ENCODE data around the gene HES7.
A peak's percentile ranks its signal among the peaks of the same experiment; 100 is the strongest.

Gene HES7

DNA sequence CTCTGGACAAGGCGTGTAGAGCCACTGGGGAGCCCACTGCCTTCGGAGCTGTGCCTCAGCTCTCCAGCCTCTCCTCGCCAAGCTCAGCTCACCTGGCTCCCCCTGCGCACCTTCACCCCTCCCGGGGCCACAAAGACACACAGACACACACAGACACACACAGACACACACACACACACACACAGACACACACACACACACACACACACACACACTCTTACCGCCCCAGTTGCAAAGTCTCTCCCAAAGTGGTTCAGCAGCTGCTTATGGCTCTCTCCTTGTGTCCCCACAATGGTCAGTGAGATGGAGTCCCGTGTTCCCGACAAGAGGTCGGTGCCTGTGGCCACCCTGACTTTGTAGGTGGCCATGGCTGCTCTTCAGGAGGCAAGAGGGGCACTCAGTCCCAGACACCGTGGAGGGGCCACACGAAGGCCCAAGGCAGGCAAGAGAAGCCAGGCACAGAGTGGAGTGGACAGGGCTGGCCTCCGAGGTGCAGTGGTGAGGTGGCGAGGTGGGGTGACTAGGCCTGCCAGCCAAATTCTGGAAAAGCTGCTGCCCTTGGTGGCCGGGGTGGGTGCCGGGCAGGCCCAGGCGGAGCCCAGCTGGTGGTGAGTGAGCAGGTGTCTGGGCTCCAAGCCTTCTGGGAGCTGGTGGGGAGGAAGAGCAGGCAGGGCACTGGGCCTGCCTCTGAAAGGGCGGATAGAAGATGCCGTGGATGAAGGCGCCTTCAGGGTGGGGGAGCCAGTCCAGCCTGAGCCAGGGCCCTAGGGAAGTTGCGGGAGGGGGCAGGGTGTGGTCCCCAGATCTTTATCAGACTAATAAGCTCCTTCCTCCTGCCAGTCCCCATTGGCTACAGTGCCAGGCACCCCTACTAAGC, 36.6 kb downstream of the HES7 start, which contains the start of gene ALOX12B:
ALOX12B (minus strand) TSS at position 642 of the 877 bp plus-strand sequence; CDS start at position 368, 274 bp downstream.
- DNase-seq (ENCODE audit: low read depth) = no peak
- no peak within 1 kb of the TSS for H3K4me3 ChIP-seq (ENCODE audit: control insufficient read depth, low read depth, low read length)
- no peak for TF ChIP-seq CTCF (conservative IDR thresholded peaks at IDR 0.05; ENCODE audit: control insufficient read depth, insufficient read depth, low read depth, low read length)

DNA sequence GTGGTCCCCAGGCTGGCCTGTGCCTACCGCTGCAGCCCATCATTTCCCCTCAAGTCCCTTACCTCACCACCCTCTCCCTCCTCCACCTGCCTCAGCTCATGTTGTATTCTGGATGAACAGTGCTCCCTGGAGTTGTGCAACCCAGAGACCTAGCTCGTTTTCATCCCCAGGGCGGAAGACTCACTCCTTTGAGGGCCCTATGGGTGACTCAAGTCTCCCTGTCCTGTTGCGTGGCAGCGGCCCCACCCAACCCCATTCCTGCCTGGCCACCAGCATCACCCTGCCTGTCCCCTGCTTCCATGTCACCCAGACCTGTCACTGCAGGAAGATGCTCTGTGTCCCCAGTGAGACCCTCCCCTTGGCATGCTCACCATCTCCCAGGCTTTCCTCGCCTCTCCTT, 39.7 kb downstream of the HES7 start:
- no peak for TF ChIP-seq CTCF (conservative IDR thresholded peaks at IDR 0.05; ENCODE audit: control insufficient read depth, insufficient read depth, low read depth, low read length)
- no peak overlapping the region for H3K4me3 ChIP-seq (ENCODE audit: control insufficient read depth, low read depth, low read length)
- no peak for DNase-seq (ENCODE audit: low read depth)

- DNase-seq (ENCODE audit: low read depth) = no peak
- no peak overlapping the region for H3K4me3 ChIP-seq (ENCODE audit: control insufficient read depth, low read depth, low read length)
- no peak for TF ChIP-seq CTCF (conservative IDR thresholded peaks at IDR 0.05; ENCODE audit: control insufficient read depth, insufficient read depth, low read depth, low read length)
Observed at GRCh38 chr17:8082292-8082691, 41.6 kb downstream of the HES7 start.

DNA sequence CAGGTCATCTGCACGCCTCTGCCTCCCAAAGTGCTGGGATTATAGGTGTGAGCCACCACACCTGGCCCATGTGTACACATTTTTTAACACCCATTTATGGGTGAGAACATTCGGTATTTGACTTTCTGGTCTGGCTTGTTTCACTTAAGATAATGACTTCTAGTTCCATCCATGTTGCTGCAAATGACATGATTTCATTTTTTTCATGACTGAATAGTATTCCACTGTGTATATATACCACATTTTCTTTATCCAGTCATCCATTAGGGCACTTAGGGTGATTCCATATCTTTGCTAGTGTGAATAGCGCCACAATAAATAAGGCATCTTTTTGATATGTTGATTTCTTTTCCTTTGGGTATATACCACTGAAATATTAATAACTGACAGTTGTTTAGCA, 42.0 kb downstream of the HES7 start:
- TF ChIP-seq CTCF (conservative IDR thresholded peaks at IDR 0.05; ENCODE audit: control insufficient read depth, insufficient read depth, low read depth, low read length) = no peak
- no peak overlapping the region for H3K4me3 ChIP-seq (ENCODE audit: control insufficient read depth, low read depth, low read length)
- no peak for DNase-seq (ENCODE audit: low read depth)

GRCh38 chr17:8080799-8081219, 43.1 kb downstream of the HES7 start:
- H3K4me3 ChIP-seq (ENCODE audit: control insufficient read depth, low read depth, low read length) = no peak overlapping the region
- TF ChIP-seq CTCF (conservative IDR thresholded peaks at IDR 0.05; ENCODE audit: control insufficient read depth, insufficient read depth, low read depth, low read length) = no peak
- no peak for DNase-seq (ENCODE audit: low read depth)

DNA sequence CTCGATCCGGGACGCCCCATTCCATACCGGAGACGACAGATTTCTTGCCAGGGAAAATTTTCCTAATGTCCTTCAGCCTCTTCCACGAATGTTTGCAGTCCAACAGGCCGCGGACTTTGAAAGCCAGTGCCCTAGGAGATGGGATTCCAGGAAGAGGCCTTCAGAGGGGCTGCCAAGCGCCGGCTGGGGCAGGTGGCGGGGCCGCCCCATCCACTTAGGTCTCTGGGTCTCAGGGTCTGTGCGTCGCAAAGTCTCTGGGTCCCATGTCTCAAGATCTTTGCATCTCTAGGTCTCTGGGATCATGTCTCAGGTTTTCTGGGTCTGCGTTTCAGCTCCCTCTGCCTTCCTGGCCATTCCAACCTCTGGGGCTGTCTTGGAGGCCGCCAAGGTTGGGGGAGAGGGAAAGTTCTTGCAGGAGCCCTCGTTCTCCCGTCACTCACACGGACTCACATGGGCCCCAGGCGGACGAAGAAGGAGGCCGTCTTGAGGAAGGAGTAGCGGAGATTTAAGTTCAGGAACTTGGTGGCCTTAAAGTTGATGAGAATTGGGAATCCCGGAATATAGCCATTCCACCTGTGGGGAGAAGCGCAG, 43.6 kb downstream of the HES7 start:
- peak overlapping the region; percentile 37 for H3K4me3 ChIP-seq (ENCODE audit: control insufficient read depth, low read depth, low read length)
- no peak for TF ChIP-seq CTCF (conservative IDR thresholded peaks at IDR 0.05; ENCODE audit: control insufficient read depth, insufficient read depth, low read depth, low read length)
- DNase-seq (ENCODE audit: low read depth) = no peak

Data from fibroblast of mammary gland (primary cell).